ENCODE data around the gene HIC1. TPM values are rescaled to one million over a fixed set of nuclear protein-coding genes. Genes with fewer than 3 reads are reported as not detected.
"Not testable (repeated sequence)": the region's sequence is repeated elsewhere in the genome, so short reads cannot be mapped to it uniquely, and the experiment has no call there.

HIC1 gene
- polyA plus RNA-seq, 1 experiment, result 15.1 TPM

- Histone ChIP-seq H3K27me3 (ENCODE audit: control insufficient read depth, insufficient read depth, low read length) (peaks cover 4% of the 10 kb centered on the region; the same call in 1 of the 2 replicates), H3K36me3 (ENCODE audit: control insufficient read depth, insufficient read depth, low read length) (no peaks in the 10 kb centered on the region), H3K4me3 (ENCODE audit: low read depth, low read length) (no peak overlapping the region)
- DNase-seq (ENCODE audit: low read depth), result no peak
- ChIA-PET CTCF (interaction anchor here (2.8 to 3.5 kb wide), 2 partner anchors 13 to 103 kb away, joined by 12 to 18 read pairs; partner anchors contain the start of gene RTN4RL1), POLR2A (no interaction called here)
- no peak for TF ChIP-seq CTCF (IDR thresholded peaks at IDR 0.05; ENCODE audit: insufficient read depth, low read depth, low read length)
Observed at GRCh38 chr17:2012499-2012898, 42.4 kb upstream of the HIC1 start.

GRCh38 chr17:2013220-2013993 is 41.5 kb upstream of the HIC1 start:
- POLR2A ChIA-PET; H3K4me3 ChIP-seq (ENCODE audit: low read depth, low read length); DNase-seq (ENCODE audit: low read depth); H3K36me3 ChIP-seq (ENCODE audit: control insufficient read depth, insufficient read depth, low read length); H3K27me3 ChIP-seq (ENCODE audit: control insufficient read depth, insufficient read depth, low read length): not testable (repeated sequence)
- CTCF ChIA-PET, result interaction anchor here (1.0 to 3.5 kb wide), 4 partner anchors 10 to 340 kb away, joined by 3 to 18 read pairs (median 4); partner anchors contain the start of gene RTN4RL1

DNA sequence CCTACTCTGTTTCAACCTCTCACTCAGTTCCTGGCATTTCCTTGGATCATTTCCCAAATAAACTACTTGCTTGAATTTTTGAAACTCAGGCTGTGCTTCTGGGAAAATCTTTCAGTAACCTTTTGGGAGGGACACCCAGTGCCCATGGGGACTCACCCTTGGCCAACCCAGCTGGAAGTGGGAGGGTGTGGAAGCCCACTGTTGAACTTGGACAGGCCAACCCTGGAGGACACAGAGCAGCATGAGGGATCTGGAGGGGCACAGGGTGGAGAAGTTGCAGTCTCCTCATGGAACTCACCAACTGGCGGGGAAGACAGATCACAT is 40.9 kb upstream of the HIC1 start:
- ChIA-PET CTCF (interaction anchor here (1.0 to 3.5 kb wide), 4 partner anchors 9 to 339 kb away, joined by 3 to 18 read pairs (median 4); partner anchors contain the start of gene RTN4RL1), POLR2A (no interaction called here)
- no peak overlapping the region for H3K4me3 ChIP-seq (ENCODE audit: low read depth, low read length)
- no peak for DNase-seq (ENCODE audit: low read depth)
- no peak for TF ChIP-seq CTCF (IDR thresholded peaks at IDR 0.05; ENCODE audit: insufficient read depth, low read depth, low read length)
- peaks cover 10% of the 10 kb centered on the region for H3K27me3 ChIP-seq (ENCODE audit: control insufficient read depth, insufficient read depth, low read length)
- no peaks in the 10 kb centered on the region for H3K36me3 ChIP-seq (ENCODE audit: control insufficient read depth, insufficient read depth, low read length)

DNA sequence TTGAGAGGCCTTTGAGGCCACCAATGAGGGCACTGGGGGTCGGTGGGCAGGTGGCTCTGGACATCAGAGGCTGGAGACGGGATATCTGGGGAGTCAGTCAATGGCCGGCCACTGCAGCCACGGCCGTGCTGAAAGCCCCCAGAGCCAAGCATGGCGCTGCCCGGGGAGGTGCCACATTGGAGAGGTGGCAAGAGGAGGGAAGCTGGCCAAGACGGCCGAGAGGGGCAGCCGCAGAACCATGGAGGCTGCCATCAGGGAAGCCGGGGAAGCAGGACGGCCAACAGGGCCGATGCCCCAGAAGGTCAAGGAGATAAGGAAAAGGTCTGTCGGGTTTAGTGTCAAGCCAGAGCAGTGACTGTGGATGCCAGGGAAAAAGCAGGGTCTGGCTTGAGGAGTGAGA is 39.6 kb upstream of the HIC1 start:
- CTCF ChIA-PET, result interaction anchor here (0.7 to 3.5 kb wide), 2 partner anchors 9 to 10 kb away, joined by 3 to 18 read pairs; partner anchors contain the start of gene RTN4RL1
- no peak overlapping the region for H3K4me3 ChIP-seq (ENCODE audit: low read depth, low read length)

DNA sequence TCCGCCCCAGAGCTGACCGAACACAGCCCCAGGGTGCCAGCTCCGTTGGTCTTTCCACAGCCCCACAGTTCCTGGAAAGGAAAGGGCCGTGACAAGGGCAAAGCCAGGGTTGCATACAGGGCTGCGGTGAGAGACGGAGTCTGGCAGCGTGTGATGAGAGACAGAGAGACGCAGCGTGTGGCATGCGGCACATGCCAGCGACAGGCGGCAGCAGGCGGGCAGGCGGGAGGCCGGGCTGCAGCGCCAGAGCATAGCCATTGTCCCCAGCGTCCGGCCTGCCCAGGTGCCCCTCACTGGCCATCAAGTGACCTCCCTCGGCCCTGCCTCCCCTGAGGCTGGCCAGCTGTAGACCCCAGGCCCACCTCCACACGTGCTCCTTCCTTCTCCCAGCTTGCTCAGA is 38.4 kb upstream of the HIC1 start:
- H3K4me3 ChIP-seq (ENCODE audit: low read depth, low read length), result no peak overlapping the region
- H3K36me3 ChIP-seq (ENCODE audit: control insufficient read depth, insufficient read depth, low read length), result no peaks in the 10 kb centered on the region
- ChIA-PET POLR2A (no interaction called here), CTCF (interaction anchor here (1.1 to 1.5 kb wide), 2 partner anchors 10 to 134 kb away, joined by 3 read pairs; no protein-coding TSS in a partner anchor)
- TF ChIP-seq CTCF (IDR thresholded peaks at IDR 0.05; ENCODE audit: insufficient read depth, low read depth, low read length), result no peak
- no peak for DNase-seq (ENCODE audit: low read depth)
- H3K27me3 ChIP-seq (ENCODE audit: control insufficient read depth, insufficient read depth, low read length), result peaks cover 22% of the 10 kb centered on the region

More for the DNA sequence above, 39.6 kb upstream of the HIC1 start:
- DNase-seq (ENCODE audit: low read depth), result no peak
- Histone ChIP-seq H3K36me3 (ENCODE audit: control insufficient read depth, insufficient read depth, low read length) (no peaks in the 10 kb centered on the region), H3K27me3 (ENCODE audit: control insufficient read depth, insufficient read depth, low read length) (peaks cover 17% of the 10 kb centered on the region)
- POLR2A ChIA-PET, result no interaction called here
- TF ChIP-seq CTCF (IDR thresholded peaks at IDR 0.05; ENCODE audit: insufficient read depth, low read depth, low read length), result no peak

Measured in BJ (cell line).